ENCODE data around the gene USP53. TPM values are rescaled to one million over a fixed set of nuclear protein-coding genes. Genes with fewer than 3 reads are reported as not detected.
"Not testable (repeated sequence)": the region's sequence is repeated elsewhere in the genome, so short reads cannot be mapped to it uniquely, and the experiment has no call there.

The USP53 gene
- total and polyA plus RNA-seq, 2 of the 13 experiments (the other 11 are each of a cell fraction or from before 2014, with no cell fraction given) = 5.3 to 8.1 TPM

DNA sequence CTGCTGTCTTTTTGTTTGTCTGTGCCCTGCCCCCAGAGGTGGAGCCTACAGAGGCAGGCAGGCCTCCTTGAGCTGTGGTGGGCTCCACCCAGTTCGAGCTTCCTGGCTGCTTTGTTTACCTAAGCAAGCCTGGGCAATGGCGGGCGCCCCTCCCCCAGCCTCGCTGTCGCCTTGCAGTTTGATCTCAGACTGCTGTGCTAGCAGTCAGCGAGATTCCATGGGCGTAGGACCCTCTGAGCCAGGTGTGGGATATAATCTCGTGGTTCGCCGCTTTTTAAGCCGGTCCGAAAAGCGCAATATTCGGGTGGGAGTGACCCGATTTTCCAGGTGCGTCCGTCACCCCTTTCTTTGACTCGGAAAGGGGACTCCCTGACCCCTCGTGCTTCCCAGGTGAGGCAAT lies 67.0 kb downstream of the USP53 start:
- H3K9ac ChIP-seq (ENCODE audit: insufficient read depth, low read depth, low read length); DNase-seq (ENCODE audit: low spot score); H3K4me3 ChIP-seq (replicated peaks in 1 of 3; ENCODE audit: insufficient read depth in 1 of 3, low read depth in 2 of 3, low read length in 3 of 3); H2AFZ ChIP-seq (ENCODE audit: low read length); H3K4me2 ChIP-seq (ENCODE audit: low read depth, low read length); FAIRE-seq; H3K79me2 ChIP-seq (ENCODE audit: insufficient read depth, low read length); H4K20me1 ChIP-seq (ENCODE audit: insufficient read depth, low read length); H3K27me3 ChIP-seq (ENCODE audit: control insufficient read depth in 1 of 2, insufficient read depth in 2 of 2, low read length in 2 of 2); intact Hi-C loops (cut with micrococcal nuclease; ENCODE audit: unreplicated experiment); H3K27ac ChIP-seq (ENCODE audit: extremely low read length, insufficient read depth, low read length); H3K4me1 ChIP-seq (ENCODE audit: insufficient read depth, low read length); POLR2A ChIA-PET; H3K36me3 ChIP-seq (replicated peaks in 1 of 2; ENCODE audit: control insufficient read depth in 1 of 2, insufficient read depth in 2 of 2, low read length in 2 of 2); BruUV-seq (replicated peaks); H3K9me3 ChIP-seq (ENCODE audit: low read length); ATAC-seq; CTCF ChIA-PET (ENCODE audit: low intra/inter-chr PET ratio, low total read pairs); in situ Hi-C loops (cut with HindIII; ENCODE audit: extremely low pct_ligation_motif_present, low pct_unique_long_range_greater_than_20kb): not testable (repeated sequence)
- 85% methylated on average over 18 of the region's 19 CpGs for WGBS (ENCODE audit: low lambda C conversion rate)

DNA sequence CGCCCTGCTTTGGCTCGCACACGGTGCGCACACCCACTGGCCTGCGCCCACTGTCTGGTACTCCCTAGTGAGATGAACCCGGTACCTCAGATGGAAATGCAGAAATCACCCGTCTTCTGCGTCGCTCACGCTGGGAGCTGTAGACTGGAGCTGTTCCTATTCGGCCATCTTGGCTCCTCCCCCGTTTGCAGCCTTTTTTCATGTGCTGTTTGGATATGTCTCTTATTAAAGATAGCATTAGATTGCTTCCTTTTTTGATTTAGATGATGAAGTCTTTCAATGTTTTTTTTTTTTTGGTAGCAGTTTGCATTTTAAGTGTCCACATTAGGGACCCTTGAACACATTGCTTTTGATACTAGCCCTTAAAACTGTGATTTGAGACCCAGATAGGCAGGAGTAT lies 67.4 kb downstream of the USP53 start:
- in situ Hi-C loops (cut with HindIII; ENCODE audit: extremely low pct_ligation_motif_present, low pct_unique_long_range_greater_than_20kb); CTCF ChIA-PET (ENCODE audit: low intra/inter-chr PET ratio, low total read pairs); H3K4me2 ChIP-seq (ENCODE audit: low read depth, low read length): not testable (repeated sequence)

DNA sequence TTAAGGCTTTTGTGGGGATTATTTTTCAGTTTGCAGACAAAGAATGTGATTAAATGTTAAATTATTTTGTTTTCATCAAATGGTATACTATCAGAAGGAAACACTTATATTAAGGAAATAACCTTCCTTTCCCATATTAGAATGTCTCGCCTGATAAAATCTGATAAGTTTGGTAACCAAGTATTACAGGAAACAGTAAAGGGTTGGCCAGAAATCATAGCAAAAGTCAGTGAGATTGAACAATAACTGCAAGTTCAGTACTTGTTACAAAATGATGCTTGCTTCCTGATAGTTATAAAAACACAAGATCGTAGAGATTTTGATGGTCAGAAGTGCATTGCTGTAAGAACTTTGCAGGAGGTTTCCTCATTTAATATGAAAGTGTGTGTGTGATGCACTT lies 68.9 kb downstream of the USP53 start:
- 93% methylated on average over 2 of the region's 2 CpGs for WGBS (ENCODE audit: low lambda C conversion rate)
- no peak overlapping the region for H3K4me3 ChIP-seq (replicated peaks in 1 of 3; ENCODE audit: insufficient read depth in 1 of 3, low read depth in 2 of 3, low read length in 3 of 3)
- H3K36me3 ChIP-seq (replicated peaks in 1 of 2; ENCODE audit: control insufficient read depth in 1 of 2, insufficient read depth in 2 of 2, low read length in 2 of 2) = no peaks in the 10 kb centered on the region
- intact Hi-C loops (cut with micrococcal nuclease; ENCODE audit: unreplicated experiment) (no loop called here), in situ Hi-C loops (cut with HindIII; ENCODE audit: extremely low pct_ligation_motif_present, low pct_unique_long_range_greater_than_20kb) (no loop called here)
- H3K27ac ChIP-seq (ENCODE audit: extremely low read length, insufficient read depth, low read length) = no peak overlapping the region
- no peaks in the 10 kb centered on the region for H3K4me1 ChIP-seq (ENCODE audit: insufficient read depth, low read length)
- ChIA-PET POLR2A (no interaction called here), CTCF (ENCODE audit: low intra/inter-chr PET ratio, low total read pairs) (no interaction called here)
- no TSS peak for BruUV-seq (replicated peaks)
- no peaks in the 10 kb centered on the region for H4K20me1 ChIP-seq (ENCODE audit: insufficient read depth, low read length)
- H3K9me3 ChIP-seq (ENCODE audit: low read length) = no peaks in the 10 kb centered on the region
- ATAC-seq (no peak), FAIRE-seq (no peak), DNase-seq (ENCODE audit: low spot score) (no peak)
- no peak overlapping the region for H3K4me2 ChIP-seq (ENCODE audit: low read depth, low read length)
- H3K27me3 ChIP-seq (ENCODE audit: control insufficient read depth in 1 of 2, insufficient read depth in 2 of 2, low read length in 2 of 2) = no peaks in the 10 kb centered on the region
- no peaks in the 10 kb centered on the region for H3K79me2 ChIP-seq (ENCODE audit: insufficient read depth, low read length)
- no peak overlapping the region for H3K9ac ChIP-seq (ENCODE audit: insufficient read depth, low read depth, low read length)
- no peak overlapping the region for H2AFZ ChIP-seq (ENCODE audit: low read length)
- TF ChIP-seq SKI (IDR thresholded peaks at IDR 0.05; ENCODE audit: partially characterized antibody) = no peak
- TF ChIP-seq ZSCAN31 (CRISPR knock-in tag; IDR thresholded peaks at IDR 0.05; ENCODE audit: low read depth) = no peak
- no peak for TF ChIP-seq XBP1 (CRISPR knock-in tag; IDR thresholded peaks at IDR 0.05)
- TF ChIP-seq FOXO1 (CRISPR knock-in tag; IDR thresholded peaks at IDR 0.05) = no peak
- no peak for TF ChIP-seq RFXAP (CRISPR knock-in tag; IDR thresholded peaks at IDR 0.05; ENCODE audit: borderline replicate concordance)
- no peak for TF ChIP-seq ZKSCAN5 (CRISPR knock-in tag; IDR thresholded peaks at IDR 0.05)
- TF ChIP-seq, protein P1, sequence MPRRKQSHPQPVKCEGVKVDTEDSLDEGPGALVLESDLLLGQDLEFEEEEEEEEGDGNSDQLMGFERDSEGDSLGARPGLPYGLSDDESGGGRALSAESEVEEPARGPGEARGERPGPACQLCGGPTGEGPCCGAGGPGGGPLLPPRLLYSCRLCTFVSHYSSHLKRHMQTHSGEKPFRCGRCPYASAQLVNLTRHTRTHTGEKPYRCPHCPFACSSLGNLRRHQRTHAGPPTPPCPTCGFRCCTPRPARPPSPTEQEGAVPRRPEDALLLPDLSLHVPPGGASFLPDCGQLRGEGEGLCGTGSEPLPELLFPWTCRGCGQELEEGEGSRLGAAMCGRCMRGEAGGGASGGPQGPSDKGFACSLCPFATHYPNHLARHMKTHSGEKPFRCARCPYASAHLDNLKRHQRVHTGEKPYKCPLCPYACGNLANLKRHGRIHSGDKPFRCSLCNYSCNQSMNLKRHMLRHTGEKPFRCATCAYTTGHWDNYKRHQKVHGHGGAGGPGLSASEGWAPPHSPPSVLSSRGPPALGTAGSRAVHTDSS (CRISPR knock-in tag; conservative IDR thresholded peaks at IDR 0.05) = no peak
- no peak for TF ChIP-seq ZNF484 (CRISPR knock-in tag; IDR thresholded peaks at IDR 0.05; ENCODE audit: borderline replicate concordance, low read depth)
- TF ChIP-seq, protein P2, sequence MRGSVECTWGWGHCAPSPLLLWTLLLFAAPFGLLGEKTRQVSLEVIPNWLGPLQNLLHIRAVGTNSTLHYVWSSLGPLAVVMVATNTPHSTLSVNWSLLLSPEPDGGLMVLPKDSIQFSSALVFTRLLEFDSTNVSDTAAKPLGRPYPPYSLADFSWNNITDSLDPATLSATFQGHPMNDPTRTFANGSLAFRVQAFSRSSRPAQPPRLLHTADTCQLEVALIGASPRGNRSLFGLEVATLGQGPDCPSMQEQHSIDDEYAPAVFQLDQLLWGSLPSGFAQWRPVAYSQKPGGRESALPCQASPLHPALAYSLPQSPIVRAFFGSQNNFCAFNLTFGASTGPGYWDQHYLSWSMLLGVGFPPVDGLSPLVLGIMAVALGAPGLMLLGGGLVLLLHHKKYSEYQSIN (CRISPR knock-in tag; IDR thresholded peaks at IDR 0.05; ENCODE audit: borderline replicate concordance) = no peak
- TF ChIP-seq RFXANK (CRISPR knock-in tag; IDR thresholded peaks at IDR 0.05) = no peak
- TF ChIP-seq ZC3H4 (CRISPR knock-in tag; IDR thresholded peaks at IDR 0.05; ENCODE audit: borderline replicate concordance) = no peak

More for the DNA sequence above, 67.4 kb downstream of the USP53 start:
- POLR2A ChIA-PET = interaction anchor here (0.8 kb wide), 1 partner anchor 67 kb away, joined by 5 read pairs; no protein-coding TSS in a partner anchor
- H3K9ac ChIP-seq (ENCODE audit: insufficient read depth, low read depth, low read length); ATAC-seq; FAIRE-seq; H3K36me3 ChIP-seq (replicated peaks in 1 of 2; ENCODE audit: control insufficient read depth in 1 of 2, insufficient read depth in 2 of 2, low read length in 2 of 2); H3K4me1 ChIP-seq (ENCODE audit: insufficient read depth, low read length); H3K79me2 ChIP-seq (ENCODE audit: insufficient read depth, low read length); intact Hi-C loops (cut with micrococcal nuclease; ENCODE audit: unreplicated experiment); H3K27me3 ChIP-seq (ENCODE audit: control insufficient read depth in 1 of 2, insufficient read depth in 2 of 2, low read length in 2 of 2); BruUV-seq (replicated peaks); H3K27ac ChIP-seq (ENCODE audit: extremely low read length, insufficient read depth, low read length); DNase-seq (ENCODE audit: low spot score); H3K9me3 ChIP-seq (ENCODE audit: low read length); H4K20me1 ChIP-seq (ENCODE audit: insufficient read depth, low read length); H3K4me3 ChIP-seq (replicated peaks in 1 of 3; ENCODE audit: insufficient read depth in 1 of 3, low read depth in 2 of 3, low read length in 3 of 3); H2AFZ ChIP-seq (ENCODE audit: low read length): not testable (repeated sequence)
- WGBS (ENCODE audit: low lambda C conversion rate) = 95% methylated on average over 11 of the region's 12 CpGs
